ENCODE data around the gene LRRC14B.

GRCh38 chr5:144941-145340, 46.4 kb upstream of the LRRC14B start:
- TF ChIP-seq CTCF (IDR thresholded peaks at IDR 0.05) (no peak), POLR2A (IDR thresholded peaks at IDR 0.05) (no peak)

Measured in testis (tissue), 2 donors.